Stomach smooth muscle (tissue), 2 donors: Measurements from ENCODE around the gene VAT1.

Experiments
- H3K27ac ChIP-seq: one replicate; pipeline ENCODE4 v1.7.0; 2013; ENCODE audit warnings: mild to moderate bottlenecking, low read length, inconsistent platforms
- H3K27me3 ChIP-seq, 2 donors: one replicate each; pipeline ENCODE4 v1.7.0; 2013; ENCODE audit warnings: low read length in 2 of 2; ENCODE audit not compliant: insufficient read depth in 2 of 2, control insufficient read depth in 1 of 2
- H3K36me3 ChIP-seq, 2 donors: one replicate each; pipeline ENCODE4 v1.7.0; 2013; ENCODE audit warnings: low read length in 2 of 2; ENCODE audit not compliant: control insufficient read depth in 2 of 2, insufficient read depth in 2 of 2
- H3K4me1 ChIP-seq: one replicate; pipeline ENCODE4 v1.7.0; 2013; ENCODE audit warnings: low read length; ENCODE audit not compliant: control insufficient read depth, insufficient read depth
- H3K4me3 ChIP-seq, 2 donors: one replicate each; pipeline ENCODE4 v1.7.0; 2013; ENCODE audit warnings: low read length in 2 of 2
- H3K9ac ChIP-seq, 2 donors: one replicate each; pipeline ENCODE4 v1.7.0; 2013; ENCODE audit warnings: low read length in 2 of 2, mild to moderate bottlenecking in 1 of 2
- H3K9me3 ChIP-seq, 2 donors: one replicate each; pipeline ENCODE4 v1.7.0; 2013; ENCODE audit warnings: low read length in 2 of 2; ENCODE audit not compliant: control insufficient read depth in 2 of 2
- donor health status: healthy.
- donor health status: Pancreatic carcinoma.

VAT1 gene

GRCh38 chr17:43043307-43043706, 21.1 kb upstream of the VAT1 start:
- Histone ChIP-seq H3K9me3 (no peaks in the 10 kb centered on the region), H3K4me3 (no peak overlapping the region), H3K27me3 (no peaks in the 10 kb centered on the region), H3K36me3 (peaks cover 0 to 3% of the 10 kb centered on the region in 2 donors), H3K4me1 (no peaks in the 10 kb centered on the region), H3K27ac (no peak overlapping the region), H3K9ac (no peak overlapping the region)

DNA sequence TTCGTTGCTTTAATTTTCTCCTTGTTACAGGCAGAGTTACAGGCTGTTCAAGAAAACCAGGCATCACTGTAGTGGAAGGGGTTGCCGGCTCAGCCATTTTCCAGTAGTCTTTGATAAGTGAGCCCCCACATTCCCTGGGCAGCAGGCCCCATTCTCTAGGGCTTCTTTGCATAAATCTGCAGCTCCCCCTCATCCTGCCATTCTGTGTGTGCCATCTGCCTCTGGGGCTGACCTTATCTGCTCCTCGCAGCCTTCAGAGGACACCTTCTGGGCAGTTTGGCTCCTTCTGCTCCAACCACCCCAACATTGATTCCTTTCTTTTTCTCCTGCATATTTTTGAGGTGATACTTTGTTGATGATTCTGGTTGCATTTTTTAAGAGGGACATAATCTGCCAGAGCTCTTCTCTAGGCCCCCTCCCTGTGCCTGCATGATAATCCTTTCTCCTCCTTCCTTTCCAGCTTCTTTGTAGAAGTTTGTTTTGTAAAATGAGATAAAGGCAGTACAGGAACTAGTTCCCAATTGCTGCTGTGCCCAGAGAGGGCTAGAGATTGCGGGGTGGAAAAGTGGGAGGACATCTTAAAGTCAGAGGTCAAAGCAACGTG, 19.9 kb upstream of the VAT1 start:
- no peak overlapping the region for H3K27ac ChIP-seq
- no peaks in the 10 kb centered on the region for H3K4me1 ChIP-seq
- H3K27me3 ChIP-seq = no peaks in the 10 kb centered on the region
- peaks cover 0 to 3% of the 10 kb centered on the region in 2 donors for H3K36me3 ChIP-seq
- no peak overlapping the region for H3K9ac ChIP-seq
- H3K9me3 ChIP-seq = no peaks in the 10 kb centered on the region
- H3K4me3 ChIP-seq = no peak overlapping the region

- no peak overlapping the region for H3K4me3 ChIP-seq
- H3K9ac ChIP-seq = no peak overlapping the region
- H3K4me1 ChIP-seq = no peaks in the 10 kb centered on the region
- no peak overlapping the region for H3K27ac ChIP-seq
- peaks cover 0 to 3% of the 10 kb centered on the region in 2 donors for H3K36me3 ChIP-seq
- H3K27me3 ChIP-seq = no peaks in the 10 kb centered on the region
- no peaks in the 10 kb centered on the region for H3K9me3 ChIP-seq
Observed at GRCh38 chr17:43040655-43041054, 18.5 kb upstream of the VAT1 start.

DNA sequence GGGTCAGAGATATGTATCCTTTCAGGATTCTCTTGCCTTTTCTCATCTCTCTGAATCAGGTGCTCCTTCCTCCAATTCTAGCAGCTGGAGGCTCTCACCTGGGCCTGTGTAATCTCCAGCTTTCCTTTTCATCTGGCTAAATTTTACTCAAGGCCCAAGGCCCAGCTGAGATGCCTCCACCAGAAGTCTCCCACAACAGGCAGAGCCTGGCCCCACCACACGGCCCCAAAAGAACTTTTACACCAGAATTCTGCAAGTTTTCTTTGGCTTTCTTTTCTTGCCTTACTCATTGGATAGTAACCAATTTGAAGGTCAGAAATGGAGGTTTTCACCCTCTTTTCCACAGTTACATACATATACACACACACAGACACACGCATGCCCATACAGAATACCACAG, 17.5 kb upstream of the VAT1 start:
- Histone ChIP-seq H3K27me3 (no peaks in the 10 kb centered on the region), H3K27ac (no peak overlapping the region), H3K9me3 (no peaks in the 10 kb centered on the region), H3K4me3 (no peak overlapping the region), H3K4me1 (no peaks in the 10 kb centered on the region), H3K9ac (no peak overlapping the region), H3K36me3 (no peaks in the 10 kb centered on the region)

DNA sequence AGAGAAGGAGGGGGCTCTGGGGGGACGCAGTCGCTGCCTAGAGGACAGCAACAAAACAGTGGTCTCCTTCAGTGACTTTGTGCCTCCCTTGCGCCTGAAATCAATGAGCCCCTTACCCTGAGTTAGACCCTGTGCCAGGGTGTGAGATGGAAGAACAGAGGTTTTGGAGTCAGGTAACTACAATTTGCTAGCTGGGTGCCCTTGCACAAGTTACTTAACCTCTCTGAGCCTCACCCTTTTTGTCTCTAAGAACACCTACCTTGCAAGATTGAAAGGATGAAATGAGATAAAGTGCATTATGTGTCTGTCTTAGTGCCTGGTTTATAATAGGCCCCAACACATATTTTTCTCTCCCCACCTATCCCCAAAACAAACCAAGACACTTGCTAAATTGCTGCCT, 12.7 kb upstream of the VAT1 start:
- Histone ChIP-seq H3K4me1 (no peaks in the 10 kb centered on the region), H3K36me3 (no peaks in the 10 kb centered on the region), H3K4me3 (no peak overlapping the region), H3K27ac (no peak overlapping the region), H3K27me3 (no peaks in the 10 kb centered on the region), H3K9ac (no peak overlapping the region), H3K9me3 (no peaks in the 10 kb centered on the region)

- Histone ChIP-seq H3K4me1 (no peaks in the 10 kb centered on the region), H3K27me3 (no peaks in the 10 kb centered on the region), H3K9ac (no peak overlapping the region), H3K36me3 (no peaks in the 10 kb centered on the region), H3K4me3 (no peak overlapping the region), H3K27ac (no peak overlapping the region), H3K9me3 (no peaks in the 10 kb centered on the region)
Observed at GRCh38 chr17:43033948-43034881, 12.0 kb upstream of the VAT1 start.

DNA sequence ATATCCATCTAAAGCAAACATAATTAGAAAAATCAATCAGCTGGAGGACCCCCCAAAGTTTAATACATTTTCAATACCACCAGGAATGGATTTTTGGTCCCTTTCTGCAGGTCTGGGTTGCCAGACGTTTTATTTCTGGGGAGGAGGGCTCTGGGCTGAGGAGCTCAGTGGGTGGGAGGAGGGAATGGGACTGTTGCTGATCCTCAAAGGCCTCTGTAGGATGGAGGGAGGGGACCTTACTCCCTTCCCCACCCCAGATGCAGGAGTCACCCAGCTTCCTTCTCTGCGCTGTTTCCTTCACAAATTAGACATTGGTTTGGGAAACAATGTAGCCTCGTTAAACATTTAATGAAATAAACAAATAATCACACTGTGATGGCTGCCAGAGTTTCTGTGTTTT, 9.5 kb upstream of the VAT1 start:
- Histone ChIP-seq H3K27ac (no peak overlapping the region), H3K4me3 (no peak overlapping the region), H3K9me3 (no peaks in the 10 kb centered on the region), H3K36me3 (no peaks in the 10 kb centered on the region), H3K27me3 (no peaks in the 10 kb centered on the region), H3K9ac (no peak overlapping the region), H3K4me1 (no peaks in the 10 kb centered on the region)

DNA sequence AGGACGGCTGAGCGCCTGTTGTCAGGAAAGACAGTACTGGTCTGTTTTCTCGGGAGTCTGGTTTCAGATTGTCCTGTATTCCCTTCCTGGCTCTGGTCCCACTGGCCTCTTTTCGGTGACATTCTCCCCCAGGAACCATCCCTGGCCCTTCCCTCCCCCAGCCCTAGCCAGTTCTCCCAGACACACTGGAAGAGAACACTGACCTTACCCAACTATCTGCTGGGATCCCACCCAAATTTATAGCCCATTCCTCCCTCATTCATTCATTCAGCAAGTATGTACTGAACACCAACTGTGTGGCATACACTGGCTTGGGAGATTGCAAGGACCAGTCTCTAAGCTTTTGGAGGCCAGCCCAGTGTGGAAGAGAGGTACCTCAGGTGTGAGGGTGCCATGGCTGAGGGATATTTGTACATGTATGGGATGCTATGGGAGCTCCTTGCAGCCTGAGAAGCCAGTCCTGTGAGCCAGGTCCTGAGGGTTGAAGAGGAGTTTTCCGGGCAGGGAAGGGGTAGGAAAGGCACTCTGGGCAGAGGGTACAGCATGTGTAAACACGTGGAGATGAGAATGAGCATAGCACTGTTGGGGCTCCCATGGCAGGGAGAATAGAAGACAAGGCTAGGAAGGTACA, 8.1 kb upstream of the VAT1 start:
- no peaks in the 10 kb centered on the region for H3K36me3 ChIP-seq
- no peak overlapping the region for H3K27ac ChIP-seq
- no peaks in the 10 kb centered on the region for H3K9me3 ChIP-seq
- no peak overlapping the region for H3K9ac ChIP-seq
- H3K4me1 ChIP-seq = peaks cover 3% of the 10 kb centered on the region
- H3K4me3 ChIP-seq = no peak overlapping the region
- H3K27me3 ChIP-seq = no peaks in the 10 kb centered on the region

- no peaks in the 10 kb centered on the region for H3K9me3 ChIP-seq
- no peak overlapping the region for H3K27ac ChIP-seq
- H3K4me3 ChIP-seq = no peak overlapping the region
- no peaks in the 10 kb centered on the region for H3K27me3 ChIP-seq
- H3K36me3 ChIP-seq = no peaks in the 10 kb centered on the region
- H3K9ac ChIP-seq = no peak overlapping the region
- peaks cover 9% of the 10 kb centered on the region for H3K4me1 ChIP-seq
Observed at GRCh38 chr17:43028221-43028861, 6.2 kb upstream of the VAT1 start.

- Histone ChIP-seq H3K27me3 (no peaks in the 10 kb centered on the region), H3K9ac (no peak overlapping the region), H3K4me3 (no peak overlapping the region), H3K27ac (no peak overlapping the region), H3K36me3 (no peaks in the 10 kb centered on the region), H3K9me3 (no peaks in the 10 kb centered on the region), H3K4me1 (peaks cover 9% of the 10 kb centered on the region)
Observed at GRCh38 chr17:43027091-43028032, 5.2 kb upstream of the VAT1 start.
